HEK293 (cell line): ENCODE measurements around the gene SPAG8.

Experiments
- CTCF ChIA-PET: fragments of 350-600 bp; formaldehyde crosslinking; extraction: SDS; loops from one replicate; lab custom pipeline; 2021; ENCODE audit warnings: antibody characterized with exemption; lab: Yijun Ruan, JAX
- POLR2A ChIA-PET: fragments of 300-600 bp; formaldehyde crosslinking; extraction: SDS; loops from one replicate; lab custom pipeline; 2020; ENCODE audit warnings: antibody characterized with exemption, inconsistent platforms; lab: Yijun Ruan, JAX
- H3K27ac ChIP-seq: fragments of 200-500 bp; sonication (Bioruptor generic); 2 replicates; pipeline ENCODE4 v1.5.1; 2014; ENCODE audit warnings: low read depth, low read length, control low read depth, inconsistent platforms; ENCODE audit errors: extremely low read depth
- H3K36me3 ChIP-seq, 2 experiments: fragments of 200-500 bp in 1 of 2; sonication (Bioruptor generic) in 1 of 2; 1 replicate in 1 of 2; 2 replicates in 1 of 2; pipeline ENCODE4 v1.5.1; 2014 to 2017; ENCODE audit warnings: inconsistent platforms in 2 of 2, low read length in 2 of 2; ENCODE audit not compliant: control insufficient read depth in 2 of 2, insufficient read depth in 1 of 2
- H3K4me1 ChIP-seq: fragments of 200-500 bp; sonication (Bioruptor generic); 2 replicates; pipeline ENCODE4 v1.5.1; 2014; ENCODE audit warnings: mild to moderate bottlenecking, low read length, inconsistent platforms; ENCODE audit not compliant: control insufficient read depth, insufficient read depth
- H3K4me3 ChIP-seq: 2 replicates; pipeline ENCODE4 v1.5.1; 2011; ENCODE audit warnings: low read depth, mild to moderate bottlenecking, control low read depth, low read length, moderate library complexity
- H3K9me3 ChIP-seq: fragments of 200-500 bp; sonication (Bioruptor generic); 2 replicates; pipeline ENCODE4 v1.5.1; 2014; ENCODE audit warnings: low read depth, low read length, inconsistent platforms; ENCODE audit not compliant: control insufficient read depth, insufficient read depth
- ELK4 ChIP-seq: IDR thresholded peaks from 2 replicates; pipeline ENCODE4 v1.6.1; 2011; ENCODE audit warnings: mild to moderate bottlenecking, low read depth, low read length, borderline replicate concordance
- IKZF3 ChIP-seq: fragments of 450-650 bp; IDR thresholded peaks from 2 replicates; pipeline ENCODE4 v1.5.0; 2018; ENCODE audit warnings: missing biosample characterization, mild to moderate bottlenecking, missing genetic modification characterization, moderate library complexity
- OSR2 ChIP-seq: fragments of 450-650 bp; formaldehyde crosslinking; IDR thresholded peaks from 2 replicates; pipeline ENCODE4 v1.5.1; 2016; ENCODE audit warnings: missing biosample characterization, missing genetic modification characterization
- OVOL3 ChIP-seq: fragments of 450-650 bp; formaldehyde crosslinking; IDR thresholded peaks from 2 replicates; pipeline ENCODE4 v1.5.1; 2016; ENCODE audit warnings: missing biosample characterization, missing genetic modification characterization
- PRDM1 ChIP-seq: fragments of 450-650 bp; formaldehyde crosslinking; IDR thresholded peaks from 2 replicates; pipeline ENCODE4; 2016; ENCODE audit warnings: missing biosample characterization, missing genetic modification characterization
- SALL2 ChIP-seq: fragments of 450-650 bp; formaldehyde crosslinking; IDR thresholded peaks from 2 replicates; pipeline ENCODE4 v1.5.0; 2017; ENCODE audit warnings: missing biosample characterization, mild to moderate bottlenecking, missing genetic modification characterization, borderline replicate concordance
- SCRT2 ChIP-seq: fragments of 450-650 bp; formaldehyde crosslinking; IDR thresholded peaks from 2 replicates; pipeline ENCODE4 v1.5.1; 2016; ENCODE audit warnings: missing biosample characterization, missing genetic modification characterization
- ZBTB48 ChIP-seq: fragments of 450-650 bp; formaldehyde crosslinking; IDR thresholded peaks from 2 replicates; pipeline ENCODE4 v1.5.1; 2016; ENCODE audit warnings: missing biosample characterization, missing genetic modification characterization
- ZBTB8A ChIP-seq: fragments of 450-650 bp; formaldehyde crosslinking; IDR thresholded peaks from 2 replicates; pipeline ENCODE4 v1.5.1; 2016; ENCODE audit warnings: missing biosample characterization, missing genetic modification characterization
- ZFHX2 ChIP-seq: fragments of 450-650 bp; formaldehyde crosslinking; conservative IDR thresholded peaks from 2 replicates; pipeline ENCODE4 v1.5.1; 2016; ENCODE audit warnings: missing biosample characterization, missing genetic modification characterization
- ZIC2 ChIP-seq: fragments of 450-650 bp; formaldehyde crosslinking; IDR thresholded peaks from 2 replicates; pipeline ENCODE4 v1.5.1; 2016; ENCODE audit warnings: missing biosample characterization, missing genetic modification characterization
- ZNF114 ChIP-seq: fragments of 450-650 bp; formaldehyde crosslinking; IDR thresholded peaks from 2 replicates; pipeline ENCODE4 v1.5.0; 2017; ENCODE audit warnings: missing biosample characterization, missing genetic modification characterization
- ZNF16 ChIP-seq: fragments of 450-650 bp; formaldehyde crosslinking; IDR thresholded peaks from 2 replicates; pipeline ENCODE4 v1.5.1; 2016; ENCODE audit warnings: low read depth, missing biosample characterization, missing genetic modification characterization
- ZNF239 ChIP-seq: fragments of 450-650 bp; formaldehyde crosslinking; IDR thresholded peaks from 2 replicates; pipeline ENCODE4 v1.5.1; 2016; ENCODE audit warnings: missing biosample characterization, missing genetic modification characterization
- ZNF324 ChIP-seq: fragments of 450-650 bp; formaldehyde crosslinking; IDR thresholded peaks from 2 replicates; pipeline ENCODE4 v1.5.1; 2016; ENCODE audit warnings: missing biosample characterization, missing genetic modification characterization
- ZNF335 ChIP-seq: fragments of 450-650 bp; formaldehyde crosslinking; conservative IDR thresholded peaks from 2 replicates; pipeline ENCODE4 v1.5.1; 2016; ENCODE audit warnings: missing biosample characterization, missing genetic modification characterization
- ZNF37A ChIP-seq: fragments of 450-650 bp; IDR thresholded peaks from 2 replicates; pipeline ENCODE4 v1.5.1; 2018; ENCODE audit warnings: missing biosample characterization, missing genetic modification characterization
- ZNF501 ChIP-seq: fragments of 450-650 bp; formaldehyde crosslinking; IDR thresholded peaks from 2 replicates; pipeline ENCODE4 v1.5.1; 2016; ENCODE audit warnings: missing biosample characterization, missing genetic modification characterization
- ZNF529 ChIP-seq: fragments of 450-650 bp; formaldehyde crosslinking; IDR thresholded peaks from 2 replicates; pipeline ENCODE4 v1.5.1; 2017; ENCODE audit warnings: missing genetic modification characterization, missing biosample characterization; ENCODE audit not compliant: insufficient replicate concordance
- ZNF544 ChIP-seq: fragments of 450-650 bp; formaldehyde crosslinking; IDR thresholded peaks from 2 replicates; pipeline ENCODE4 v1.5.0; 2017; ENCODE audit warnings: missing biosample characterization, missing genetic modification characterization
- ZNF596 ChIP-seq: fragments of 450-650 bp; IDR thresholded peaks from 2 replicates; pipeline ENCODE4 v1.5.0; 2018; ENCODE audit warnings: missing biosample characterization, mild to moderate bottlenecking, missing genetic modification characterization, moderate library complexity
- ZNF600 ChIP-seq: fragments of 450-650 bp; formaldehyde crosslinking; IDR thresholded peaks from 2 replicates; pipeline ENCODE4 v1.5.1; 2016; ENCODE audit warnings: missing biosample characterization, missing genetic modification characterization
- ZNF626 ChIP-seq: fragments of 450-650 bp; sonication (Bioruptor Pico); formaldehyde crosslinking; IDR thresholded peaks from 2 replicates; pipeline ENCODE4 v1.5.1; 2018; ENCODE audit warnings: missing biosample characterization, missing genetic modification characterization, inconsistent platforms
- ZNF645 ChIP-seq: fragments of 450-650 bp; formaldehyde crosslinking; IDR thresholded peaks from 2 replicates; pipeline ENCODE4; 2016; ENCODE audit warnings: missing biosample characterization, missing genetic modification characterization
- ZNF776 ChIP-seq: fragments of 450-650 bp; formaldehyde crosslinking; IDR thresholded peaks from 2 replicates; pipeline ENCODE4 v1.5.0; 2017; ENCODE audit warnings: missing biosample characterization, missing genetic modification characterization, borderline replicate concordance
- ZNF830 ChIP-seq: fragments of 450-650 bp; IDR thresholded peaks from 2 replicates; pipeline ENCODE4 v1.5.0; 2018; ENCODE audit warnings: missing biosample characterization, missing genetic modification characterization, low read depth, mild to moderate bottlenecking, moderate library complexity
- ZNF843 ChIP-seq: fragments of 450-650 bp; formaldehyde crosslinking; IDR thresholded peaks from 2 replicates; pipeline ENCODE4 v1.5.1; 2016; ENCODE audit warnings: missing biosample characterization, missing genetic modification characterization
- TF ChIP-seq, protein P1 (sequence below): fragments of 450-650 bp; formaldehyde crosslinking; IDR thresholded peaks from 2 replicates; pipeline ENCODE4 v1.5.1; 2017; ENCODE audit warnings: missing biosample characterization, missing genetic modification characterization
- TF ChIP-seq, protein P2 (sequence below): fragments of 450-650 bp; IDR thresholded peaks from 2 replicates; pipeline ENCODE4 v1.5.1; 2018; ENCODE audit warnings: missing biosample characterization, missing genetic modification characterization

The SPAG8 gene

GRCh38 chr9:35776018-35776417, 36.0 kb downstream of the SPAG8 start (continued):
- TF ChIP-seq ZNF596 (tag by site-specific recombination): no peak
- peak; percentile 55; the same call in 1 of the 2 replicates for TF ChIP-seq ZFHX2 (tag by site-specific recombination)
- peak; percentile 15; the same call in 1 of the 2 replicates for TF ChIP-seq SCRT2
- peak; percentile 46; the same call in 1 of the 2 replicates for TF ChIP-seq ZBTB8A (tag by site-specific recombination)
- TF ChIP-seq, all 188 proteins: peak for 19

DNA sequence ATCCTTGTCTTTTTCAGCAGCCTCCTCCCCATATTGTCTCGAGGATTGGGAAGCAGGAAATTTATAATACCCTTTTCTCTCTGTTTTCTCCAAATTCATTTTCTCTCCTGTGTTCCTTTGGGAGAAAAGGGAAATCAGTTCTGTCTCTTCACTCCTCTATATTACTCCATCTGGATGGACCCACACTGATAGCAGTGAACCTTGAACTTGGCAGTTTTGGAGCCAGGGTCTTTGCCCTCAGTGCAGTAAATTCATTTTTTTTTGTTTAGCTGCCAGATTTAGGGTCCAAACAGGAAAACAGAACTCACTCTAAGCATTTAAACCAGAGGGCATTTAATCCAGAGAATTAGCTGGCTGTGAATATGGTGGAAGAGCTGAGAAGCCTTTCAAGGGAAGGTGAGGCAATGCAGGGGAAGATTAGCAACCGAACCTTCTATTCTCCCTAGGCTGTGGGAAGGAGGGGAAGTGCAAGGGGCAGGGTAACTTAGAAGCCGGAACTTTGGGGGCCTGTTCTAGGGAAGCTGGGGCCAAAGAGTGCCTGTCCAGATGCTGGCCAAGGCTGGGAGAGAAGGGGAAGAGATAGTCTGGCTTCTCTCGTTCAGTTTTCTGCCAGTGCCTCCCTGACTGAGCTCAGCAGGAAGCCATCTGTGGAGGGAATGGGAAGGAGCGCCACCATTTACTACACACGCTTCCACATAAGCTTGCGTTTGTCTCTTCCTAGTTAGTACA, 37.0 kb downstream of the SPAG8 start:
- Histone ChIP-seq H3K4me3 (no peak overlapping the region), H3K27ac (no peak overlapping the region), H3K4me1 (peaks cover 18% of the 10 kb centered on the region), H3K9me3 (no peaks in the 10 kb centered on the region), H3K36me3 (peaks cover 0 to 2% of the 10 kb centered on the region in 2 experiments; a peak in 1 of 3 replicates)
- ChIA-PET POLR2A (interaction anchor here (0.9 kb wide), 1 partner anchor 13 kb away, joined by 3 read pairs; no protein-coding TSS in a partner anchor), CTCF (interaction anchor here (0.6 to 6.3 kb wide), 8 partner anchors 14 to 1106 kb away, joined by 3 to 65 read pairs (median 4); no protein-coding TSS in a partner anchor)
- TF ChIP-seq SALL2 (no peak), IKZF3 (tag by site-specific recombination) (peak; percentile 33; the same call in 1 of the 2 replicates), ZBTB48 (tag by site-specific recombination) (peak; percentile 80; the same call in 1 of the 2 replicates), PRDM1 (peak; percentile 46; the same call in 1 of the 2 replicates), ZNF645 (tag by site-specific recombination) (no peak), OSR2 (tag by site-specific recombination) (no peak), ZIC2 (tag by site-specific recombination) (peak; percentile 46), ZNF335 (tag by site-specific recombination) (peak; percentile 51), ZNF324 (tag by site-specific recombination) (no peak), ZNF600 (peak; percentile 43; the same call in 1 of the 2 replicates), ZNF529 (tag by site-specific recombination) (no peak), ZNF501 (no peak), ELK4 (no peak), OVOL3 (tag by site-specific recombination) (no peak)

- Histone ChIP-seq H3K4me1 (peaks cover 18% of the 10 kb centered on the region), H3K4me3 (no peak overlapping the region), H3K27ac (no peak overlapping the region), H3K36me3 (no peaks in the 10 kb centered on the region)
- POLR2A ChIA-PET: no interaction called here
- TF ChIP-seq ZNF830 (tag by site-specific recombination) (no peak), ZNF239 (tag by site-specific recombination) (no peak), ZNF776 (tag by site-specific recombination) (no peak), ZNF16 (no peak), ZNF626 (tag by site-specific recombination) (no peak), ZNF843 (tag by site-specific recombination) (no peak), ZNF544 (tag by site-specific recombination) (no peak), ZNF114 (no peak), ZNF37A (no peak)
- TF ChIP-seq, protein P1, sequence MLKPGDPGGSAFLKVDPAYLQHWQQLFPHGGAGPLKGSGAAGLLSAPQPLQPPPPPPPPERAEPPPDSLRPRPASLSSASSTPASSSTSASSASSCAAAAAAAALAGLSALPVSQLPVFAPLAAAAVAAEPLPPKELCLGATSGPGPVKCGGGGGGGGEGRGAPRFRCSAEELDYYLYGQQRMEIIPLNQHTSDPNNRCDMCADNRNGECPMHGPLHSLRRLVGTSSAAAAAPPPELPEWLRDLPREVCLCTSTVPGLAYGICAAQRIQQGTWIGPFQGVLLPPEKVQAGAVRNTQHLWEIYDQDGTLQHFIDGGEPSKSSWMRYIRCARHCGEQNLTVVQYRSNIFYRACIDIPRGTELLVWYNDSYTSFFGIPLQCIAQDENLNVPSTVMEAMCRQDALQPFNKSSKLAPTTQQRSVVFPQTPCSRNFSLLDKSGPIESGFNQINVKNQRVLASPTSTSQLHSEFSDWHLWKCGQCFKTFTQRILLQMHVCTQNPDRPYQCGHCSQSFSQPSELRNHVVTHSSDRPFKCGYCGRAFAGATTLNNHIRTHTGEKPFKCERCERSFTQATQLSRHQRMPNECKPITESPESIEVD (tag by site-specific recombination): 0 out of 2 replicates have a peak, but pooled peaks have one; percentile 2
- TF ChIP-seq, protein P2, sequence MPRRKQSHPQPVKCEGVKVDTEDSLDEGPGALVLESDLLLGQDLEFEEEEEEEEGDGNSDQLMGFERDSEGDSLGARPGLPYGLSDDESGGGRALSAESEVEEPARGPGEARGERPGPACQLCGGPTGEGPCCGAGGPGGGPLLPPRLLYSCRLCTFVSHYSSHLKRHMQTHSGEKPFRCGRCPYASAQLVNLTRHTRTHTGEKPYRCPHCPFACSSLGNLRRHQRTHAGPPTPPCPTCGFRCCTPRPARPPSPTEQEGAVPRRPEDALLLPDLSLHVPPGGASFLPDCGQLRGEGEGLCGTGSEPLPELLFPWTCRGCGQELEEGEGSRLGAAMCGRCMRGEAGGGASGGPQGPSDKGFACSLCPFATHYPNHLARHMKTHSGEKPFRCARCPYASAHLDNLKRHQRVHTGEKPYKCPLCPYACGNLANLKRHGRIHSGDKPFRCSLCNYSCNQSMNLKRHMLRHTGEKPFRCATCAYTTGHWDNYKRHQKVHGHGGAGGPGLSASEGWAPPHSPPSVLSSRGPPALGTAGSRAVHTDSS (tag by site-specific recombination): peak; percentile 28; the same call in 1 of the 2 replicates
- TF ChIP-seq, all 188 proteins: peak for 2
- H3K9me3 ChIP-seq: no peaks in the 10 kb centered on the region
- CTCF ChIA-PET: interaction anchor here (0.9 to 2.8 kb wide), 6 partner anchors 10 to 183 kb away, joined by 3 to 18 read pairs (median 4); no protein-coding TSS in a partner anchor
Observed at GRCh38 chr9:35771943-35772342, 40.1 kb downstream of the SPAG8 start.
